K562 (cell line): ENCODE results near the gene KAT5.

Experiments
- MAZ ChIP-seq, 2 experiments: fragments of 450-650 bp in 1 of 2; sonication (generic) in 1 of 2; formaldehyde crosslinking; IDR thresholded peaks in 1 of 2; conservative IDR thresholded peaks in 1 of 2; 2 replicates each; pipeline versions ENCODE4 v1.4.0 to v1.5.0; 2020; ENCODE audit warnings: mild to moderate bottlenecking in 1 of 2, missing genetic modification reagents in 1 of 2
- POLR3A ChIP-seq: IDR thresholded peaks from 2 replicates; pipeline ENCODE4 v1.6.1; 2011; ENCODE audit warnings: borderline replicate concordance, mild to moderate bottlenecking, moderate library complexity; ENCODE audit not compliant: insufficient read length, insufficient read depth; ENCODE audit errors: extremely low read depth
- PTBP1 ChIP-seq: fragments of 200-400 bp; formaldehyde crosslinking; IDR thresholded peaks from 2 replicates; pipeline ENCODE4 v1.6.1; 2017; ENCODE audit warnings: low read depth, low read length
- RFX5 ChIP-seq: IDR thresholded peaks from 2 replicates; pipeline ENCODE4 v1.6.1; 2011; ENCODE audit warnings: low read depth, mild to moderate bottlenecking, improper control_type of control experiment, low read length
- SP2 ChIP-seq: IDR thresholded peaks from 2 replicates; pipeline ENCODE4 v1.6.1; 2011; ENCODE audit warnings: mild to moderate bottlenecking, low read depth, low read length, moderate library complexity; ENCODE audit not compliant: poor library complexity, severe bottlenecking; ENCODE audit errors: extremely low read depth
- ZNF184 ChIP-seq: sonication (generic); formaldehyde crosslinking; IDR thresholded peaks from 2 replicates; pipeline ENCODE4 v1.5.0; 2020; ENCODE audit warnings: missing genetic modification reagents
- ZNF444 ChIP-seq: fragments of 250-450 bp; sonication (Bioruptor Pico); IDR thresholded peaks from 2 replicates; pipeline ENCODE4 v1.4.0; 2020; ENCODE audit warnings: mild to moderate bottlenecking, moderate library complexity
- TF ChIP-seq, protein P1 (sequence below), 3 experiments: IDR thresholded peaks in 2 of 3; conservative IDR thresholded peaks in 1 of 3; 2 replicates each; pipeline ENCODE4 v1.5.1; 2011 to 2012; ENCODE audit warnings: low read length in 3 of 3, mild to moderate bottlenecking in 3 of 3, control low read depth in 2 of 3, improper control_type of control experiment in 1 of 3, inconsistent platforms in 1 of 3, low read depth in 1 of 3, mixed read lengths in 1 of 3, moderate library complexity in 1 of 3; ENCODE audit not compliant: insufficient read depth in 2 of 3
- TF ChIP-seq, protein P2 (sequence below): sonication (generic); formaldehyde crosslinking; IDR thresholded peaks from 2 replicates; pipeline ENCODE4 v1.8.0; 2022; ENCODE audit warnings: missing genetic modification reagents, mild to moderate bottlenecking, borderline replicate concordance
- TF ChIP-seq, protein P3 (sequence below): sonication (generic); formaldehyde crosslinking; IDR thresholded peaks from 2 replicates; pipeline ENCODE4 v1.5.0; 2020; ENCODE audit warnings: missing genetic modification reagents
- TF ChIP-seq, protein P4 (sequence below): fragments of 250-450 bp; sonication (Bioruptor Pico); IDR thresholded peaks from 2 replicates; pipeline ENCODE4 v1.8.0; 2021; ENCODE audit warnings: mild to moderate bottlenecking, moderate library complexity
- TF ChIP-seq, protein P5 (sequence below), 2 experiments: fragments of 450-650 bp; formaldehyde crosslinking in 1 of 2; IDR thresholded peaks; 2 replicates each; pipeline versions ENCODE4 v1.4.0 to v1.6.1; 2014 to 2020; ENCODE audit warnings: mild to moderate bottlenecking in 2 of 2, borderline replicate concordance in 1 of 2, low read depth in 1 of 2

DNA sequence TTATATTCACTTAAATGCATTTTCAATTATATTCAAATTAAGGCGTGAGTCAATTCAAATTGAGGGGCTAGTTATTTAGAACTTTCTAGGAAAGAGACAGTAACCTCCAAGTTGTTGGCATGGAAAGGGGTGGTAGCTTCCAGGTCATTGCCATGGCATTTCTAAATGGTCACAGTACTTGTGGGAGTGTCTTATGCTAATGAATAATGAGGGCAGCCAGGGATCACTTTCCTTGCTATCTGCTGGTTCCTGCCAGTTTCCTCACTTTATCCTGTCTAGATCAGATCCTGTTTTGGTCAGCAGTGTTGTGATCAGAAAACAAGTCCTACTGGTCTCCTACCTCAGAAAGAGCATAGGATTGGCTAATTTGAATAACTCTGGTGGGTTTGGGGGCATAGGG lies 30.3 kb downstream of the KAT5 start:
- TF ChIP-seq, protein P1, sequence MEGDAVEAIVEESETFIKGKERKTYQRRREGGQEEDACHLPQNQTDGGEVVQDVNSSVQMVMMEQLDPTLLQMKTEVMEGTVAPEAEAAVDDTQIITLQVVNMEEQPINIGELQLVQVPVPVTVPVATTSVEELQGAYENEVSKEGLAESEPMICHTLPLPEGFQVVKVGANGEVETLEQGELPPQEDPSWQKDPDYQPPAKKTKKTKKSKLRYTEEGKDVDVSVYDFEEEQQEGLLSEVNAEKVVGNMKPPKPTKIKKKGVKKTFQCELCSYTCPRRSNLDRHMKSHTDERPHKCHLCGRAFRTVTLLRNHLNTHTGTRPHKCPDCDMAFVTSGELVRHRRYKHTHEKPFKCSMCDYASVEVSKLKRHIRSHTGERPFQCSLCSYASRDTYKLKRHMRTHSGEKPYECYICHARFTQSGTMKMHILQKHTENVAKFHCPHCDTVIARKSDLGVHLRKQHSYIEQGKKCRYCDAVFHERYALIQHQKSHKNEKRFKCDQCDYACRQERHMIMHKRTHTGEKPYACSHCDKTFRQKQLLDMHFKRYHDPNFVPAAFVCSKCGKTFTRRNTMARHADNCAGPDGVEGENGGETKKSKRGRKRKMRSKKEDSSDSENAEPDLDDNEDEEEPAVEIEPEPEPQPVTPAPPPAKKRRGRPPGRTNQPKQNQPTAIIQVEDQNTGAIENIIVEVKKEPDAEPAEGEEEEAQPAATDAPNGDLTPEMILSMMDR (IDR thresholded peaks at IDR 0.05 in 2 of 3, conservative IDR thresholded peaks at IDR 0.05 in 1 of 3; ENCODE audit: insufficient read depth in 2 of 3, low read depth in 1 of 3, low read length in 3 of 3) = no peak
- TF ChIP-seq RFX5 = no peak
- TF ChIP-seq MAZ (CRISPR knock-in tag; conservative IDR thresholded peaks at IDR 0.05 in 1 of 2, IDR thresholded peaks at IDR 0.05 in 1 of 2) = no peak
- TF ChIP-seq, protein P2, sequence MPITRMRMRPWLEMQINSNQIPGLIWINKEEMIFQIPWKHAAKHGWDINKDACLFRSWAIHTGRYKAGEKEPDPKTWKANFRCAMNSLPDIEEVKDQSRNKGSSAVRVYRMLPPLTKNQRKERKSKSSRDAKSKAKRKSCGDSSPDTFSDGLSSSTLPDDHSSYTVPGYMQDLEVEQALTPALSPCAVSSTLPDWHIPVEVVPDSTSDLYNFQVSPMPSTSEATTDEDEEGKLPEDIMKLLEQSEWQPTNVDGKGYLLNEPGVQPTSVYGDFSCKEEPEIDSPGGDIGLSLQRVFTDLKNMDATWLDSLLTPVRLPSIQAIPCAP (CRISPR knock-in tag) = no peak
- TF ChIP-seq, protein P3, sequence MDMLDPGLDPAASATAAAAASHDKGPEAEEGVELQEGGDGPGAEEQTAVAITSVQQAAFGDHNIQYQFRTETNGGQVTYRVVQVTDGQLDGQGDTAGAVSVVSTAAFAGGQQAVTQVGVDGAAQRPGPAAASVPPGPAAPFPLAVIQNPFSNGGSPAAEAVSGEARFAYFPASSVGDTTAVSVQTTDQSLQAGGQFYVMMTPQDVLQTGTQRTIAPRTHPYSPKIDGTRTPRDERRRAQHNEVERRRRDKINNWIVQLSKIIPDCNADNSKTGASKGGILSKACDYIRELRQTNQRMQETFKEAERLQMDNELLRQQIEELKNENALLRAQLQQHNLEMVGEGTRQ (CRISPR knock-in tag) = no peak
- no peak for TF ChIP-seq ZNF184 (CRISPR knock-in tag)
- no peak for TF ChIP-seq POLR3A
- no peak for TF ChIP-seq PTBP1
- TF ChIP-seq, protein P4, sequence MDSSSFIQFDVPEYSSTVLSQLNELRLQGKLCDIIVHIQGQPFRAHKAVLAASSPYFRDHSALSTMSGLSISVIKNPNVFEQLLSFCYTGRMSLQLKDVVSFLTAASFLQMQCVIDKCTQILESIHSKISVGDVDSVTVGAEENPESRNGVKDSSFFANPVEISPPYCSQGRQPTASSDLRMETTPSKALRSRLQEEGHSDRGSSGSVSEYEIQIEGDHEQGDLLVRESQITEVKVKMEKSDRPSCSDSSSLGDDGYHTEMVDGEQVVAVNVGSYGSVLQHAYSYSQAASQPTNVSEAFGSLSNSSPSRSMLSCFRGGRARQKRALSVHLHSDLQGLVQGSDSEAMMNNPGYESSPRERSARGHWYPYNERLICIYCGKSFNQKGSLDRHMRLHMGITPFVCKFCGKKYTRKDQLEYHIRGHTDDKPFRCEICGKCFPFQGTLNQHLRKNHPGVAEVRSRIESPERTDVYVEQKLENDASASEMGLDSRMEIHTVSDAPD (CRISPR knock-in tag) = no peak
- TF ChIP-seq, protein P5, sequence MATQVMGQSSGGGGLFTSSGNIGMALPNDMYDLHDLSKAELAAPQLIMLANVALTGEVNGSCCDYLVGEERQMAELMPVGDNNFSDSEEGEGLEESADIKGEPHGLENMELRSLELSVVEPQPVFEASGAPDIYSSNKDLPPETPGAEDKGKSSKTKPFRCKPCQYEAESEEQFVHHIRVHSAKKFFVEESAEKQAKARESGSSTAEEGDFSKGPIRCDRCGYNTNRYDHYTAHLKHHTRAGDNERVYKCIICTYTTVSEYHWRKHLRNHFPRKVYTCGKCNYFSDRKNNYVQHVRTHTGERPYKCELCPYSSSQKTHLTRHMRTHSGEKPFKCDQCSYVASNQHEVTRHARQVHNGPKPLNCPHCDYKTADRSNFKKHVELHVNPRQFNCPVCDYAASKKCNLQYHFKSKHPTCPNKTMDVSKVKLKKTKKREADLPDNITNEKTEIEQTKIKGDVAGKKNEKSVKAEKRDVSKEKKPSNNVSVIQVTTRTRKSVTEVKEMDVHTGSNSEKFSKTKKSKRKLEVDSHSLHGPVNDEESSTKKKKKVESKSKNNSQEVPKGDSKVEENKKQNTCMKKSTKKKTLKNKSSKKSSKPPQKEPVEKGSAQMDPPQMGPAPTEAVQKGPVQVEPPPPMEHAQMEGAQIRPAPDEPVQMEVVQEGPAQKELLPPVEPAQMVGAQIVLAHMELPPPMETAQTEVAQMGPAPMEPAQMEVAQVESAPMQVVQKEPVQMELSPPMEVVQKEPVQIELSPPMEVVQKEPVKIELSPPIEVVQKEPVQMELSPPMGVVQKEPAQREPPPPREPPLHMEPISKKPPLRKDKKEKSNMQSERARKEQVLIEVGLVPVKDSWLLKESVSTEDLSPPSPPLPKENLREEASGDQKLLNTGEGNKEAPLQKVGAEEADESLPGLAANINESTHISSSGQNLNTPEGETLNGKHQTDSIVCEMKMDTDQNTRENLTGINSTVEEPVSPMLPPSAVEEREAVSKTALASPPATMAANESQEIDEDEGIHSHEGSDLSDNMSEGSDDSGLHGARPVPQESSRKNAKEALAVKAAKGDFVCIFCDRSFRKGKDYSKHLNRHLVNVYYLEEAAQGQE (IDR thresholded peaks at IDR 0.05; ENCODE audit: borderline replicate concordance) = peak; percentile 36; the same call in 1 of the 2 replicates
- TF ChIP-seq, protein P5 (CRISPR knock-in tag; IDR thresholded peaks at IDR 0.05; ENCODE audit: low read depth) = no peak
- no peak for TF ChIP-seq ZNF444
- no peak for TF ChIP-seq SP2
